Heart right ventricle (tissue), 16 donors: Measurements from ENCODE around the gene TSPAN12. TPM values are rescaled to one million over a fixed set of nuclear protein-coding genes. Genes with fewer than 3 reads are reported as not detected.

Experiments used
- ATAC-seq, 8 donors: fragments of 200-7000 bp; cut with Tn5 transposase; one replicate each; pipeline ENCODE4 v1.9.1; 2020; ENCODE audit warnings: mild to moderate bottlenecking in 8 of 8, moderate library complexity in 8 of 8, moderate number of reproducible peaks in 1 of 8
- DNase-seq, 2 donors: peaks; one replicate each; pipeline ENCODE4 v3.0.0-alpha.2; 2020
- H3K27ac ChIP-seq, 10 donors: fragments of 200-600 bp; sonication (generic) in 2 of 10; one replicate each; pipeline versions ENCODE4 v1.5.0 to v1.8.0; 2020 to 2022; ENCODE audit warnings: mild to moderate bottlenecking in 3 of 10
- H3K27me3 ChIP-seq, 7 donors: fragments of 200-600 bp; one replicate each; pipeline ENCODE4 v1.8.0; 2021 to 2022; ENCODE audit warnings: mild to moderate bottlenecking in 2 of 7
- H3K36me3 ChIP-seq, 9 donors: fragments of 200-600 bp; sonication (generic) in 1 of 9; one replicate each; pipeline versions ENCODE4 v1.5.0 to v1.8.0; 2020 to 2022; ENCODE audit warnings: mild to moderate bottlenecking in 2 of 9
- H3K4me1 ChIP-seq, 9 donors: fragments of 200-600 bp; sonication (generic) in 1 of 9; one replicate each; pipeline versions ENCODE4 v1.5.0 to v1.8.0; 2020 to 2022; ENCODE audit warnings: mild to moderate bottlenecking in 4 of 9
- H3K4me3 ChIP-seq, 10 donors: fragments of 200-600 bp; sonication (generic) in 2 of 10; one replicate each; pipeline versions ENCODE4 v1.5.0 to v1.8.0; 2020 to 2022; ENCODE audit warnings: mild to moderate bottlenecking in 7 of 10, moderate library complexity in 2 of 10
- H3K9me3 ChIP-seq, 11 donors: fragments of 200-600 bp in 10 of 11; sonication (generic) in 2 of 11; one replicate each; pipeline versions ENCODE4 v1.5.0 to v1.8.0; 2013 to 2022; ENCODE audit warnings: mild to moderate bottlenecking in 2 of 11, control low read depth in 1 of 11, moderate library complexity in 1 of 11
- WGBS, 2 donors: extraction: QIAGEN DNeasy Blood & Tissue Kit; methylation state at CpG; one replicate each; pipeline ENCODE4 v1.1.7; 2013; ENCODE audit warnings: inconsistent platforms in 1 of 2; 5-methylcytosine and 5-hydroxymethylcytosine counted together
- intact Hi-C, 10 donors: fragments of 100-400 bp; cut with DNase I; formaldehyde crosslinking; loops; one replicate each; pipeline versions ENCODE4 v1.11.1 to v1.14.2; 2022
- polyA plus RNA-seq, 2 donors: library from polyadenylated mRNA; stranded (reverse); fragments of 200-250 nt; gene quantifications; one replicate each; pipeline ENCODE4 v1.2.3, GENCODE V29; 2013
- total RNA-seq, 10 donors: library from RNA; stranded (reverse); fragmentation: NEBNext Ultra II Directional in 3 of 10; extraction: Animal tissue kit (Norgen Biotek cat#: 25700) in 3 of 10; gene quantifications; one replicate each; pipeline versions ENCODE4 v1.2.1 to v1.2.4, GENCODE V29; 2021 to 2023
- TF ChIP-seq, protein P1 (sequence below), 9 donors: fragments of 200-600 bp; sonication (generic) in 2 of 9; IDR thresholded peaks; one replicate each; pipeline versions ENCODE4 v1.5.0 to v1.8.0; 2021 to 2022; ENCODE audit warnings: antibody characterized with exemption in 9 of 9, mild to moderate bottlenecking in 5 of 9, moderate library complexity in 1 of 9
- donor health status: Arrhythmogenic right ventricular cardiomyopathy.
- donor health status: ischemic (EF 13 %, LVEDD 7.1; RV severe dilation, severe dysfunction).
- donor health status: healthy with polysubstance abuse.
- donor health status: DM: no; HTN: yes; CAD: no.
- donor health status: DM: no; HTN: no; CAD: no.
- donor health status: ischemic (EF 25% LVEDD 6.9; RV normal size, moderate dysfunction).
- donor health status: ischemic (EF 25% LVEDD 5.7; RV mildly dilated, moderate dysfunction).
- donor health status: healthy.
- donor health status: DM: yes; HTN: yes; CAD: no.
- donor health status: Ischemic cardiomyopathy.
- donor health status: ischemic (EF 35%, LVEDD 5.7; RV mildly dilated, moderate dysfunction).
- donor health status: nonischemic (EF 11% LVEDD 7.7; RV severe dilation, severe dysfunction).
- donor health status: DM: yes; HTN: yes; CAD: no.
- donor health status: PGD.
- donor health status: ischemic (EF 29% LVEDD 5.4; RV normal size, mild dysfunction).
- donor health status: nonischemic (EF 23%, LVEDD 6.1; RV moderate dilation, normal function).

TSPAN12 gene
- total and polyA plus RNA-seq, 12 donors: 17.9 to 78.6 (median 60.4) TPM

DNA sequence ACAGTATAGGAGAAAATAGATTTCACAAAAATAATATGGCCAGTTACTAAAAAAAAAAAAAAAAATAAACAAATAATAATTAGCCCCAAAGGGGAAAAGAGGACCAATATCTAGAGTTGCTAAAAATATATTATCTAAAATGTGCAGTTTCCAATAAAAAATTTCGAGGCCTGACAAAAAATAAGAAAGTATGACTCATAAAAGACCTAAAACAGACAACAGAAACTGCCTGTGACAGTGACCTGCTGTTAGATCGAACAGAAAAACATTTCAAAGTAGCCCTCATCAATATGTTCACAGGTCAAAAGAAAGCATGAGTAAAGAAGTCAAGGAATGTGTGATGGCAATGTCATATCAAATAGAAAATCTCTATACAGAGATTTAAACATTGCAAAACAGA is 11.8 kb upstream of the TSPAN12 start:
- no peak for ATAC-seq
- Histone ChIP-seq H3K27me3 (no peaks in the 10 kb centered on the region), H3K9me3 (no peaks in the 10 kb centered on the region), H3K4me1 (peaks cover 0 to 17% (median 7%) of the 10 kb centered on the region in 9 donors), H3K36me3 (no peaks in the 10 kb centered on the region), H3K4me3 (no peak overlapping the region), H3K27ac (no peak overlapping the region)
- TF ChIP-seq, protein P1, sequence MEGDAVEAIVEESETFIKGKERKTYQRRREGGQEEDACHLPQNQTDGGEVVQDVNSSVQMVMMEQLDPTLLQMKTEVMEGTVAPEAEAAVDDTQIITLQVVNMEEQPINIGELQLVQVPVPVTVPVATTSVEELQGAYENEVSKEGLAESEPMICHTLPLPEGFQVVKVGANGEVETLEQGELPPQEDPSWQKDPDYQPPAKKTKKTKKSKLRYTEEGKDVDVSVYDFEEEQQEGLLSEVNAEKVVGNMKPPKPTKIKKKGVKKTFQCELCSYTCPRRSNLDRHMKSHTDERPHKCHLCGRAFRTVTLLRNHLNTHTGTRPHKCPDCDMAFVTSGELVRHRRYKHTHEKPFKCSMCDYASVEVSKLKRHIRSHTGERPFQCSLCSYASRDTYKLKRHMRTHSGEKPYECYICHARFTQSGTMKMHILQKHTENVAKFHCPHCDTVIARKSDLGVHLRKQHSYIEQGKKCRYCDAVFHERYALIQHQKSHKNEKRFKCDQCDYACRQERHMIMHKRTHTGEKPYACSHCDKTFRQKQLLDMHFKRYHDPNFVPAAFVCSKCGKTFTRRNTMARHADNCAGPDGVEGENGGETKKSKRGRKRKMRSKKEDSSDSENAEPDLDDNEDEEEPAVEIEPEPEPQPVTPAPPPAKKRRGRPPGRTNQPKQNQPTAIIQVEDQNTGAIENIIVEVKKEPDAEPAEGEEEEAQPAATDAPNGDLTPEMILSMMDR (IDR thresholded peaks at IDR 0.05): no peak
- DNase-seq: no peak
- WGBS, 2 donors: 74 to 75% methylated on average over 2 of the region's 2 CpGs
- intact Hi-C loops: loop anchor here in 2 of 10 donors (10.0 kb wide), 1 partner anchor 65 kb away; no protein-coding TSS in a partner anchor

DNA sequence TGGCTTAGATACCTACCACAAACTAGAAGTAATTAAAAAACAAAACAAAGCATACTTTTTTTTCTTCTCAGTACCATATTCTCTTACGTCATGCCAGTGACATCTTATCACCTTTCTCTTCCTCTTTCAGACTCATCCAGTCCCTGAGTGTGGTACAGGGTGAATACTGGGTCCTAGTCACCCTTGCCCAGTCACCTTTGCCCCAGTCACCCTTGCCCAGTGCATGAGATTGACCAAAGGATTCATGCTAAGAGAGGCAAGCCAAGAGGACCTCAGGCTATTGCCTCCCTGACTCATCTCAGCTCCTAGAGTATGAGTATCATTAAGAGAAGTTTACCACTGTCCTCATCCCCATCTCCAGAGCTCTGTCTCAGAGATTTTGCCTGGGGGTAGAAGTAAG is 10.0 kb upstream of the TSPAN12 start:
- Histone ChIP-seq H3K36me3 (no peaks in the 10 kb centered on the region), H3K9me3 (no peaks in the 10 kb centered on the region), H3K4me1 (peaks cover 0 to 22% (median 10%) of the 10 kb centered on the region in 9 donors), H3K4me3 (no peak overlapping the region), H3K27ac (no peak overlapping the region), H3K27me3 (no peaks in the 10 kb centered on the region)
- TF ChIP-seq, protein P1 (IDR thresholded peaks at IDR 0.05): no peak
- intact Hi-C loops: loop anchor here in 2 of 10 donors (10.0 kb wide), 1 partner anchor 67 kb away; no protein-coding TSS in a partner anchor
- ATAC-seq (no peak), DNase-seq (no peak)
- WGBS, 2 donors: 81 to 83% methylated on average over 1 of the region's 1 CpG

DNA sequence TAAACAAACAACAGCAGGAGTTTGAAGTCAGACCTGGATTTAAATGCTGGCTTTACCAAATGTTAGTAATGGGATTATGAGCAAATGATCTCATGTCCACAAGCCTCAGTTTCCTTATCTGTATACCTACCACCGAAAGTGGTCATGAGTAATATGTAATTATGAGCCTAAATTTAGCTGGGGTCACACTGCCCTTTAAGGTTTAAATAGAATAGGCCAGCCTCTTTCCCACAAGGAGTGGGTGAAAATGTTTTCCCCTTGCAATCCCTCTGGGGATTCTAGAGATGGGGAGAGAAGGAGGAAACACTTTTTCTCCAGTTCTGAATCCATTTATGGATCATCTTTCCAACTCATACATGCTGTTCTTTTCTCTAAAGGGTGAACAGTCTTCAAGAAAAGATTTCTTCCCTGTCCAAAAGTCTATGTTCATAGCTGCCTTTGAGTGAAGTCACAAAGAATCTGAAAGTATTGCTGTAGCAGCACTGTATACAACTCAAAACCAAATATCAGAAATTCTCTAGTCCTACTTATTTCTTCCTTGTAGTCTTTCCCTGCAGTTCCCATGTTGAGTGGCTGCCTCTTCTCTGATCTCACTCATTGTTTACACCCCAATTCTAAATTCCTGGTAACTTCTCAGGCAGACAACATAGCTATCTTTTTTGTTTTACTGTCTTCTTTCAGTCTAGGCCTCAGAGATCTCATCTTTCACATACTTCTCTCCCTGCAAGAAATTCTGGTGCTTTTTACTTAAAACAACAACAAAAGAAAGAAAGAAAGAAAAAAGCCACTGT is 7.4 kb upstream of the TSPAN12 start:
- WGBS, 2 donors: 28 to 33% methylated on average over 1 of the region's 1 CpG
- intact Hi-C loops: loop anchor here in 2 of 10 donors (10.0 kb wide), 1 partner anchor 69 kb away; no protein-coding TSS in a partner anchor

DNA sequence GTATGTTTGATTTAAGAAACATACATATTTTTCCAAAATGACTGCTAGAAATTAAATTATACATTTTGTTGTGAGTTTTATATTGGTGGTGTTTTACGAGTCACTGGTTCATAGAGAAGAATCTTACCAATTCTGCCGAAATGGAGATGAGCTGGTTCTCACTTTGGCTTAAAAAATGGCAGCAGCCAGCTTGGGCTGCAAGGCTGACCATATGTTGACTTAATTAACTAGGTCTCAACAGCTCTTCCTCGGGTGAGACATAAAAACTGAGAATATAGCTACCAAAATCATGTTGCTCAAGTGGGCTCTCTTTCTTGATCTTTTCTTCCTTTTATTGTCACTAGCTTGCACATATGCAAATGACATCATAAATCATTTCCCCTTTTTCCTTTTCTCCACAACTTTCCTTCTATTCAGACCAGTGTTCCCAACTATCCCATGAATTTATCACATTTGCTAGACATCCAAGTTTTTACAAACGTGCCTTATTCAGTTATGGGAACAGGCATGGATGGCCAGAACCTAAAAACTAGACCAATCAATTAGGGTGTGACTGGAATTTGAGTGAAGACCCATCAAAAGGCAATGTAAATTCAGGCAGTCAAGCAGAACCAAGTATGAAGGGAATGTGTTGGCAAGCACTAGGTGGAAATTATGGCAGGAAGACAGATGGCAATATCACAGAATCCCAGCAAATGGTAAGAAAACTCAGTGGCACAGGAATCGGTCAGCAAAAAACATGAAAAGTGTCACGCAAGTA is 6.4 kb upstream of the TSPAN12 start:
- intact Hi-C loops: loop anchor here in 2 of 10 donors (10.0 kb wide), 1 partner anchor 70 kb away; no protein-coding TSS in a partner anchor
- Histone ChIP-seq H3K4me3 (no peak overlapping the region), H3K27me3 (peaks cover 0 to 8% (median 0%) of the 10 kb centered on the region in 7 donors), H3K4me1 (peaks cover 0 to 22% (median 10%) of the 10 kb centered on the region in 9 donors), H3K27ac (no peak overlapping the region), H3K9me3 (no peaks in the 10 kb centered on the region), H3K36me3 (no peaks in the 10 kb centered on the region)
- no peak for ATAC-seq
- TF ChIP-seq, protein P1 (IDR thresholded peaks at IDR 0.05): no peak
- no peak for DNase-seq
- WGBS, 2 donors: 80 to 82% methylated on average over 6 of the region's 6 CpGs

More for the DNA sequence above, 7.4 kb upstream of the TSPAN12 start:
- Histone ChIP-seq H3K9me3 (no peaks in the 10 kb centered on the region), H3K4me1 (peaks cover 0 to 22% (median 10%) of the 10 kb centered on the region in 9 donors), H3K4me3 (no peak overlapping the region), H3K27me3 (no peaks in the 10 kb centered on the region), H3K27ac (peak overlapping the region in 3 of 10 donors; percentile 29 to 45 (median 44)), H3K36me3 (no peaks in the 10 kb centered on the region)
- DNase-seq: no peak
- peak in 3 of 8 donors; percentile 37 to 69 (median 55) for ATAC-seq
- TF ChIP-seq, protein P1 (IDR thresholded peaks at IDR 0.05): no peak
